ENCODE measurements around the gene TPSAB1.

DNA sequence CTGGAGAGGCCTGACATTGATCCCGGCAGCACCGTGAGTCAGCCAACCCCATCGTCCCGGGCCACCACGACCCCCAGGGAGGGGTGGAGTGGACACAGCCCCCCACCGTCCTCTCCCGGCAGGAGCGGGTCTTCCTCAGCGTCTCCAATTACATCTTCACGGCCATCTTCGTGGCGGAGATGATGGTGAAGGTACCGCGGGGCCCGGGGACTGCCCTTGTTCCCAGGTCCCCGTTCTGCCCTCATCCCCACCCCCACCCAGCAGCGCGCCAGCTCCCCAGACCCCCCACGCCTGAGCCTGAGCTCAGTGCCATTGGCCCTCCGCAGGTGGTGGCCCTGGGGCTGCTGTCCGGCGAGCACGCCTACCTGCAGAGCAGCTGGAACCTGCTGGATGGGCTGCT is 30.0 kb upstream of the TPSAB1 start:
- TF ChIP-seq, protein P1, sequence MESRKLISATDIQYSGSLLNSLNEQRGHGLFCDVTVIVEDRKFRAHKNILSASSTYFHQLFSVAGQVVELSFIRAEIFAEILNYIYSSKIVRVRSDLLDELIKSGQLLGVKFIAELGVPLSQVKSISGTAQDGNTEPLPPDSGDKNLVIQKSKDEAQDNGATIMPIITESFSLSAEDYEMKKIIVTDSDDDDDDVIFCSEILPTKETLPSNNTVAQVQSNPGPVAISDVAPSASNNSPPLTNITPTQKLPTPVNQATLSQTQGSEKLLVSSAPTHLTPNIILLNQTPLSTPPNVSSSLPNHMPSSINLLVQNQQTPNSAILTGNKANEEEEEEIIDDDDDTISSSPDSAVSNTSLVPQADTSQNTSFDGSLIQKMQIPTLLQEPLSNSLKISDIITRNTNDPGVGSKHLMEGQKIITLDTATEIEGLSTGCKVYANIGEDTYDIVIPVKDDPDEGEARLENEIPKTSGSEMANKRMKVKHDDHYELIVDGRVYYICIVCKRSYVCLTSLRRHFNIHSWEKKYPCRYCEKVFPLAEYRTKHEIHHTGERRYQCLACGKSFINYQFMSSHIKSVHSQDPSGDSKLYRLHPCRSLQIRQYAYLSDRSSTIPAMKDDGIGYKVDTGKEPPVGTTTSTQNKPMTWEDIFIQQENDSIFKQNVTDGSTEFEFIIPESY (IDR thresholded peaks at IDR 0.05; ENCODE audit: extremely low read depth, insufficient replicate concordance, low read length): no peak
- TF ChIP-seq, protein P2, sequence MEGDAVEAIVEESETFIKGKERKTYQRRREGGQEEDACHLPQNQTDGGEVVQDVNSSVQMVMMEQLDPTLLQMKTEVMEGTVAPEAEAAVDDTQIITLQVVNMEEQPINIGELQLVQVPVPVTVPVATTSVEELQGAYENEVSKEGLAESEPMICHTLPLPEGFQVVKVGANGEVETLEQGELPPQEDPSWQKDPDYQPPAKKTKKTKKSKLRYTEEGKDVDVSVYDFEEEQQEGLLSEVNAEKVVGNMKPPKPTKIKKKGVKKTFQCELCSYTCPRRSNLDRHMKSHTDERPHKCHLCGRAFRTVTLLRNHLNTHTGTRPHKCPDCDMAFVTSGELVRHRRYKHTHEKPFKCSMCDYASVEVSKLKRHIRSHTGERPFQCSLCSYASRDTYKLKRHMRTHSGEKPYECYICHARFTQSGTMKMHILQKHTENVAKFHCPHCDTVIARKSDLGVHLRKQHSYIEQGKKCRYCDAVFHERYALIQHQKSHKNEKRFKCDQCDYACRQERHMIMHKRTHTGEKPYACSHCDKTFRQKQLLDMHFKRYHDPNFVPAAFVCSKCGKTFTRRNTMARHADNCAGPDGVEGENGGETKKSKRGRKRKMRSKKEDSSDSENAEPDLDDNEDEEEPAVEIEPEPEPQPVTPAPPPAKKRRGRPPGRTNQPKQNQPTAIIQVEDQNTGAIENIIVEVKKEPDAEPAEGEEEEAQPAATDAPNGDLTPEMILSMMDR (IDR thresholded peaks at IDR 0.05 in 2 of 3, conservative IDR thresholded peaks at IDR 0.05 in 1 of 3; ENCODE audit: borderline replicate concordance in 1 of 3, insufficient read depth in 1 of 3, low read depth in 2 of 3, low read length in 2 of 3): no peak
- TF ChIP-seq RAD21 (IDR thresholded peaks at IDR 0.05; ENCODE audit: low read depth) (no peak), POLR2AphosphoS5 (IDR thresholded peaks at IDR 0.05; ENCODE audit: low read depth, low read length) (no peak), POLR2A (IDR thresholded peaks at IDR 0.05; ENCODE audit: borderline replicate concordance, extremely low read depth, insufficient read depth, insufficient read length) (no peak), EZH2 (IDR thresholded peaks at IDR 0.05) (no peak), SP1 (IDR thresholded peaks at IDR 0.05; ENCODE audit: low read depth) (no peak), JUND (IDR thresholded peaks at IDR 0.05) (no peak), FOSL1 (IDR thresholded peaks at IDR 0.05; ENCODE audit: low read depth) (no peak), YY1 (IDR thresholded peaks at IDR 0.05; ENCODE audit: extremely low read depth, insufficient replicate concordance, low read depth, low read length) (no peak), SIN3A (IDR thresholded peaks at IDR 0.05; ENCODE audit: low read depth) (no peak), EZH2phosphoT487 (IDR thresholded peaks at IDR 0.05; ENCODE audit: borderline replicate concordance) (no peak)
- TF ChIP-seq, protein P3, sequence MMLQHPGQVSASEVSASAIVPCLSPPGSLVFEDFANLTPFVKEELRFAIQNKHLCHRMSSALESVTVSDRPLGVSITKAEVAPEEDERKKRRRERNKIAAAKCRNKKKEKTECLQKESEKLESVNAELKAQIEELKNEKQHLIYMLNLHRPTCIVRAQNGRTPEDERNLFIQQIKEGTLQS (IDR thresholded peaks at IDR 0.05): no peak

All from HCT116 (cell line).